HEK293T (cell line): Measurements from ENCODE around the gene PELI2.

ENCODE experiments used
- ARNT ChIP-seq: fragments of 450-650 bp; IDR thresholded peaks from 2 replicates; pipeline ENCODE4 v1.6.1; 2017; ENCODE audit warnings: mild to moderate bottlenecking
- BHLHE40 ChIP-seq: fragments of 450-650 bp; IDR thresholded peaks from 2 replicates; pipeline ENCODE4 v1.6.1; 2016; ENCODE audit warnings: mild to moderate bottlenecking, moderate library complexity, borderline replicate concordance
- FOXA1 ChIP-seq: fragments of 450-650 bp; IDR thresholded peaks from 2 replicates; pipeline ENCODE4 v1.6.1; 2016; ENCODE audit warnings: mild to moderate bottlenecking
- FOXK2 ChIP-seq: fragments of 450-650 bp; IDR thresholded peaks from 2 replicates; pipeline ENCODE4 v1.6.1; 2016; ENCODE audit warnings: mild to moderate bottlenecking
- L3MBTL2 ChIP-seq: fragments of 450-650 bp; conservative IDR thresholded peaks from 2 replicates; pipeline ENCODE4 v1.6.1; 2016; ENCODE audit warnings: mild to moderate bottlenecking
- NFRKB ChIP-seq: fragments of 450-650 bp; IDR thresholded peaks from 2 replicates; pipeline ENCODE4 v1.6.1; 2016; ENCODE audit warnings: mild to moderate bottlenecking, moderate library complexity
- PKNOX1 ChIP-seq: fragments of 450-650 bp; IDR thresholded peaks from 2 replicates; pipeline ENCODE4 v1.6.1; 2016
- SP1 ChIP-seq: fragments of 450-650 bp; IDR thresholded peaks from 2 replicates; pipeline ENCODE4 v1.6.1; 2017
- SUZ12 ChIP-seq: fragments of 450-650 bp; IDR thresholded peaks from 2 replicates; pipeline ENCODE4 v1.6.1; 2016; ENCODE audit warnings: mild to moderate bottlenecking

- TF ChIP-seq NFRKB: no peak
- no peak for TF ChIP-seq FOXK2
- no peak for TF ChIP-seq L3MBTL2
- TF ChIP-seq PKNOX1: no peak
- TF ChIP-seq BHLHE40: no peak
- no peak for TF ChIP-seq SP1
- TF ChIP-seq SUZ12: no peak
- no peak for TF ChIP-seq FOXA1
- no peak for TF ChIP-seq ARNT
Measured at GRCh38 chr14:56108057-56108456, 10.2 kb upstream of the PELI2 start.
